Measurements from ENCODE around the gene SLC37A3. TPM values are rescaled to one million over a fixed set of nuclear protein-coding genes. Genes with fewer than 3 reads are reported as not detected.

Gene SLC37A3
- total RNA-seq, 2 experiments from 2014 or later: 74.5 to 74.7 TPM

Other genes with a start within 250 kb of the SLC37A3 start
- 10 to 100 TPM; 23.4 to 24.5 TPM for gene KDM7A, start 221.5 kb downstream of the SLC37A3 start, total RNA-seq
- 10 to 100 TPM; 13.3 to 14.5 TPM for gene RAB19, start 5.5 kb upstream of the SLC37A3 start, total RNA-seq
- 100 to 1,000 TPM; 104 to 106 TPM for gene MKRN1, start 81.0 kb upstream of the SLC37A3 start, total RNA-seq
- not detected for gene DENND2A, start 242.3 kb upstream of the SLC37A3 start, total RNA-seq